SK-MEL-5 (cell line): ENCODE results near the gene CCNK. TPM values are rescaled to one million over a fixed set of nuclear protein-coding genes. Genes with fewer than 3 reads are reported as not detected.

Source experiments
- DNase-seq: peaks from one replicate; pipeline ENCODE4 v3.0.0-alpha.2; 2016; ENCODE audit warnings: low read depth, low spot score
- in situ Hi-C: cut with HindIII; loops from 2 replicates; pipeline ENCODE4 v1.10.0; 2016; ENCODE audit warnings: low sequenced_read_pairs, high pct_unique_total_duplicates, low pct_unique_long_range_greater_than_20kb
- total RNA-seq: library from RNA; depleted of rRNA; stranded (reverse); fragments of >200 nt; shearing (Covaris generic); gene quantifications from 2 replicates; pipeline ENCODE4 v1.2.3, GENCODE V29; 2014

Gene CCNK
- total RNA-seq, 1 experiment from 2014 or later = 22.0 TPM

DNA sequence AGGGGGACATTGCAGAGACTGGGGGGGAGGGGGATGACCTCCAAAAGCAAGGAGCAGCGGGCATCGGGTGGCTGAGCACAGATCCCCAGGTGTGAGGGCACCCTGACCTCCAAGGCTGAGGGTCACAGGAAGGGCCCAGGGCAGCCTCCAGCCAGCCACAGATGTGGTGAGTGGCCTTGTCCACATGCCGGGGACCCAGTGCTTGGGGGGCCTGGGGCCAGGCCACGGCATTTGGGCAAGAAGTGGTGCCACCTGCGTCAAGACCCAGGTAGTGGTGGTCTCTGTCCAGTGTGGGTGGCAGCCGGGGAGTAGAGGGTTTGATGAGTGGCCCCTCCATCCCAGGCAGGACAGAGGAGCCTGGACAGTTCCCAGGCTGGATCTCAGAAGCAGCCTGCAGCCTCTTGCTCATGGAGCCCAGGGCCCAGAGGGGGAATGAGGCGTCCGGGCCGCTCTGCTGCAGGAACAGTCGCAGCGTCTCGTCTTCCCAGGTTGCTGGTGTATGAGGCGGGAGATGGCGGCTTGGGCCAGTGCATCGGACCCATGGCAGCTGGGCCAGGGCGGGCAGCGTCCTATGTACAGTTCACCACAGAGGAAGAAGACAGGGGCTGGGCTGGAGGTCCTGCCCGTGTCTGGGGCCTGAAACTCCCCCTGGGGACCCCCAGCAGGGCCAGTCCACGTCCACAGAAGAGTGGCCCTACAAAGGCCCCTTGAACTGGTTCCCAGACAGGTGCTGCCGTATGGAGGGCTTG lies 33.5 kb downstream of the CCNK start:
- no peak for DNase-seq
- in situ Hi-C loops = no loop called here

DNA sequence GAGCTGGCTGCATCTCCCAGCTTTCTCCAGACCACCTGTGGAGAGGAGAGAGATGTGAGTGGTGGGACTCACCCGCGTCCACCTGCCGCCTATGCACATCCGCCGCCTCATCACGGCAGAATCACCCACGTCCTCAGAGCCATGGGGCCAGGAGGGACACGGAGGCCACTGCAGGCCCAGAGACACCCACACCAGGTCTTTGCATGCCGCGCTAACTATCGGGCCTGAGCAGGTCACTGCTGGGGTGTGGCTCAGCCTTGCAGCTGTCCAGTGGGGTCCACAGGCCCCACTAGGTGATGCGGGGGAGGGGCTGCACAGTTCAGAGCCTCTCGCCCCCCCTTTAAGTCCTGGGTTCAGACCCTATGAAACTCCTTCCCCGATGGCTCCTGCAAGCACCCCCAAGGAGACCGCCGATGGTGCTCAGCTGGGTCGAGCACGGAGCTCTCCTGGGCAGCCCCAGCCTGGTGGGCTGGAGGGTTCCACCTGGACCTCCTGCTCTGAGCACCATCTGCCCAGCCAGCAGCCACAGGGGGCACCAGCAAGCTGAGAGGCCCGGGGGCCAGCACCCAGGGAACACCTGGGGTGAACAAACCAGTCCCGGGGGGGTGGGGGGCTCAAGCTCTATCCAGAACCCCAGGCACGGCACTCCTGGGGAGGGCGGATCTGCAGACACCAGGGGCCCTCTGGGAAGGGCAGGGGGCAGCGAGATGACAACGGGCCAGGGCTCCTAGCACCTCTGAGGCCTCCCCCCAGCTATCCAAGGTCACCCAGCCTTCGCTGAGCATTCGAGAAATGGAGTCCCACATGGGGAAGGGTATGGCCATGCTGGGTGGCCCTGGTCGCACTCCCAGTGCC lies 34.3 kb downstream of the CCNK start:
- DNase-seq = no peak

DNA sequence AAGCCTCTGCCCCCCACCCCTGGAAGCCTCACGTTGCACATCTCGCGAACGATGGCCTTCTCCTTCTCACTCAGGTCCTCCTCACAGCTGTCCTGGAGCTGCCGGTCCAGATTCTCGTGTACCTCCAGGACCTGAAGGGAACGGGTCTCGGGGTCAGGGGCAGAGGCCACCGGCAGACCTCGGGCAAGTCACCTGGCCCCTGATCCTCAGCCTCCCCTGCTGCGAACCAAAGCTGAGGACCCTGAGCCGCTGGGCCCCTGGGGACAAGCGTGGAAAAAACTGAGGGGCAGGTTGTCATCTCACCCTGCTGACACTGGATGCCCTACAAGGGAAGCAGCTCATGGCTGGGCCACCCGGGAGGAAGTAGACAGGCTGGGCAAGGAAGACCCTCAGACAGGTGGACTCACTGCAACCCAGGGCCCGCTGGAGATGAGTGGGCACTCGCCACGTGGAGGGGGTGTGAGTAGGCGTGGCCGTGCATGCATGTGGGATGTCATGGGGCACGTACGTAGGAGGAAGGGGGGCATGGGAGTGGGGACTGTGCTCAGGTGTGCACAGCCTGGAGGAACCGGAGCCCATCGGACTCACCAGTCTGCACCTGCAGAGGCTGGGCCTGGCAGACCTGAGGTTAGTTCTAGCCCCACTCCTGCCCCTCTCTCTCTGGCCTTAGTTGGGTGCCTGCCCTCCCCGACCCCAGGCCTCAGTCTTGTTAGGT lies 35.1 kb downstream of the CCNK start:
- no peak for DNase-seq
- in situ Hi-C loops = no loop called here

More for the DNA sequence above, 34.3 kb downstream of the CCNK start:
- in situ Hi-C loops = no loop called here

DNA sequence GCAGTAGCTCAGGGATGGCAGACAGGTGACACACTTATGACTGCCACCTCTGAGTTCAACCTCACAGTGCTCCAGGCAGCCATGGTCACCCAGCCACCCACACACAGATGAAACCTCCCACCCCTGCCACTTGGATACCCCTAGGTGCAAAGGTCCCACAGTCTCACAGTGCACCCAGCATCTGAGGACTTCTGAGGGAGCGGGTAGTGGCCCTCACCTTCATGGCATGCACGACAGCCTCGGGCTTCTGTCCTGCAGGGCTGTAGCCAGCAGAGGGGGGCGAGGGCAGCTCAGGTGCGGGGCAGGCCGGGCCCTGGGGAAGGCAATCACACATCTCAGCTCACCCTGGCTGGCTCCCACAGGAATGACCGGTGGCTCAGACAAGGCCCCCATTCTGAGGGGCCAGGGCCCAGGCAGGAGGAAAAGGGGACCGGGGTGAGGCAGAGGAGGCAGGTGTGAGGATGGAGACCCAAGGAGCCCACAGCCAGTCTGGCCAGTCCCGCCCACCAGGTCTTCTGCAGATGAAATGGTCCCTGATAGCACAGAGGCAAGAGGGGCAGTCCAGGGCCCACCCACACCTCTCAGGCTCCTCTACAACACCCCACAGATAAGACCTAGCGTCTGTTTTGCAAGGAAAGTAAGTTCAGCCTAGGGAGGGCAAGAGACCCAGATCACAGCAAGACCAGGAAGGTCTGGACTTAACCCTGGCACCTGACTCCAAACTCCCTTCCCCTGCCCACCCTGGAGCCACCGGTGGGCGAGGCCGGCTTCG lies 35.8 kb downstream of the CCNK start:
- in situ Hi-C loops = no loop called here
- no peak for DNase-seq

DNA sequence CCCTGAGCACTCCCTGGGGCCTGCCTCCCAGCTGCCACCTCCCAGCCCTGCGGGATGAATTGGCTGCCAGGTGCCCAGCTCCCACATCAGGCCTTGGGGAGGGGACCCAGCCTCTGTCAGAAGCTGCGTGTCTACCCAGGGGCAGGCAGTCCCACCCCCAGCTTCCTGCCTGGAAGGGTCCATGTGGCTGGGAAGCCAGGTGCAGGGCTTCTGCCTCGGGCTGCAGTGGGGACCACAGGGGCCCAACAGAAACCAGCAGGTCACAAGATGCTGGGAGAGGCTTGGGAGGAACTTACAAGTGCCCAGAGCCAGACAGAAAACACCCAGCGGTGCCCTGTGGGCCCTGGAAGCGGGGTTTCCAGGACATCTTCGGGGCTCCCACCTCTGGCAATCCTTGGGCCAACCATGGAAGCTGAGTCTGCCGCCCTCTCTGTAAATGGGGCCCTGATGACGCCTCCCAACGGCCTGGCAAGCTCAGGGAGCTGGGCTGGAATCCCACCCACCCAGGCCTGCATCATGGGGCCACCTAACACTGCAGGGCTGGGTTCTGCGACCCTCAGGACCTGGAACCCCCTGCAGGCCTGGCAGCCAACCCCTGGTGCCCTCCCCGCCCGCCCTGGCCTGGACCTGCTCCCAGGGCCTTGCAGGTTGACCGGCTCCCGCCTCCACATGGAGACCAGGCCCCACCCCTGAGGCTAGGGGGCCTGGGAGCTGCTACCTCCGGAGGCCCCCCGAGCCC lies 36.6 kb downstream of the CCNK start:
- in situ Hi-C loops = no loop called here
- DNase-seq = no peak

DNA sequence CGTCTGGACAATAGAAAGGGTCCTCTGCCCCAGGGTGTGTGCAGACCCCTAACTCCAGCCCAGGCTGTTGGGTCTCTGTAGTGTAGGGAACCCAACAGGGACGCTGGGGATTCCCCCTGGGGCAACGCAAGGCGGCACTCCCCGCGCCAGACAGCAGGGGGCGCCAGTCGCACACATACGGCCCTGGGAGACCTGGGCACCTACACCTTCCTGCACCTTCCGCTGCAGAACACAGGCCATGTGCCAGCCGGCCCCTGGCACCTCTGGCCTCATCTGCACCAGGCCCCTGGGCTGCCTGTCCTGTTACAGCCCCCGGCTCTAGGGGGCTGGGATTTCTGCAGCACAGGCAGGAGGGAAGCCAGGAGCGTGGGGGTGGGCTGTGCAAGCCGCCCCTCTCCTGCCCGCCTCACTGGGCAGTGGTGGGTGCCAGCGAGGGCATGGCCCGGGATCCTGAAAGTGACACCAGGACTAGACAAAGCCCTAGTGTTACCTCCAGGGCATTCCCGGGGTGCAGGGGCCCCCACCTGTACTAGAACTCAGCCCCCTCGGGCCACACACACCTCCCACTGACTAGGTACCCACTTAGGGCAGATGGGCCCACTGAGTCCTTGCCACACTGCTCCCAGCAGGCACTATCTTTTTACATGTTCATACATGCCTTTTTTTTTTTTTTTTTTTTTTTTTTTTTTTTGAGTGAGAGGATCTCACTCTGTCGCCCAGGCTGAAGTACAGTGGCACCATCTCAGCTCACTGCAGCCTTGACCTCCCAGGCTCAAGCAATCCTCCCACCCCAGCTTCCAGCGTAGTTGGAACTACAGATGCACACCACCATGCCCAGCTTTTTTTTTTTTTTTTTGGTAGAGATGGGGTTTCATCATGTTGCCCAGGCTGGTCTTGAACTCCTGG lies 37.5 kb downstream of the CCNK start:
- in situ Hi-C loops = no loop called here
- peak; percentile 62 for DNase-seq

DNA sequence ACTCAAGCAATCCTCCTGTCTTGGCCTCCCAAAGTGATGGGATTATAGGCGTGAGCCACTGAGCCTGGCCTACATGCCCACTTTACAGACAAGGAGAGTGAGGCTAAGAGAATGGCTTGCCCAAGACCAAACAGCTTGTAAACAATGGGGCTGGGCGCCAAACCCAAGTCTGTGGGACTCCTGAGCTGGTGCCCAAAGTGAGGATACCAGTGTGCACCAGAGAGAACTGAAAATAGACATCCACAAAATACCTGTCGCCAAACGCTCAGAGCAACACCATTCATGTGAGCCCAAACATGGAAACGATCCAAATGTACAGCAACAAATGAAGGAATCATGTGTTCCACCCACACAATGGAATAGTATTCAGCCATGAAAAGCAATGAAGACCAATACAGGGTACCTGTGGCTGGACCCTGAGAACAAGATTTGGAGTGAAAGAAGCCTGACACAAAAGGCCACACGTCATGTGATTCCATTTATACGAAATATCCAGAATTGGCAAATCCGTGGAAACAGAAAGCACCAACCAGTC lies 38.2 kb downstream of the CCNK start:
- in situ Hi-C loops = no loop called here
- no peak for DNase-seq

DNA sequence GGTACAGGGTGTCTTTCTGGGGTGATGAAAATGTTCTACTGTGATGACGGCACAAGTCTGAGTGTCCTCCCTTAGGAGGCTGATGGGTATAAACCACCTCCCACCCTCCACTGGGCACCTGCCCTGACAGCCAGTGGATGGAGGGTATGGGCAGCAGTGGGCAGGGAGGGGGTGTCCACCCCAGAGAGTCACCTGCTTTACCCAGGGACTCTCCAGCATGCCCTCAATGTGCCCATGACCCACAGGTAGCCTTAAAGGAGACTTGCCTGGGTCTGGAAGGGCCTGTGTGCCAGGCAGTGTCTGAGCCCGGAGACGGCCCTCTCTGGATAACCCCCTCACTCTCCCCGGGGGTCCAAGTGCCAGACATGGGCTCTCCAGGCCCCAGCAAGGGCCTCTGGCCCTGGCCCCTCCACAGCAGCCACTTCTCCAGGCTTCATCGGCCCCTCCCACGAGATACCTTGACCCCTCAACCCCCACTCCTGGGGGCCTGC lies 38.8 kb downstream of the CCNK start:
- DNase-seq = no peak
- in situ Hi-C loops = no loop called here

DNA sequence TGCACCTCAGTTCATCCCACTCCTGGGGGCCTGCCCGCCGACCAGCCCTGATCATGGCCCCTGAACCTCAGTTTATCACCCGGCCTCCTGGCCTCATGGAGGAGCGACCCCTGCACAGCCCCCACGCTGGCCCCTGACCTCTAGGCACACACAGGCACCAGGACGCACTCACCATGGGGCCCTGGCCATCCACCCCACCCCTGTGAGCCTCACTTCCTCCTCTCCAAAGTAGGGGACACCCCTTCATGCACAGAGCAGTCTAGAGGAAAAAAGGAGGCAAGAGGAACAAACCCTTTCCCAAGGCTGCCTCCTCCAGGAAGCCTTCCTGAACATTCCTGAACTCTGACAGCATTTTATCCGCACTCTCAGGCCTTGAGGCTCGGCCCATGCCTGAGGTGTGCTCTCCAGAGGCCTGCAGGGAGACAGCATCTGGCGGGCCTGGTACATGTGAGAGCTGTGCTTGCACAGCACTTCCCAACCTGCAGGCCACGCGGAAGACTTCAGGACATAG lies 39.4 kb downstream of the CCNK start:
- DNase-seq = no peak
- in situ Hi-C loops = no loop called here

DNA sequence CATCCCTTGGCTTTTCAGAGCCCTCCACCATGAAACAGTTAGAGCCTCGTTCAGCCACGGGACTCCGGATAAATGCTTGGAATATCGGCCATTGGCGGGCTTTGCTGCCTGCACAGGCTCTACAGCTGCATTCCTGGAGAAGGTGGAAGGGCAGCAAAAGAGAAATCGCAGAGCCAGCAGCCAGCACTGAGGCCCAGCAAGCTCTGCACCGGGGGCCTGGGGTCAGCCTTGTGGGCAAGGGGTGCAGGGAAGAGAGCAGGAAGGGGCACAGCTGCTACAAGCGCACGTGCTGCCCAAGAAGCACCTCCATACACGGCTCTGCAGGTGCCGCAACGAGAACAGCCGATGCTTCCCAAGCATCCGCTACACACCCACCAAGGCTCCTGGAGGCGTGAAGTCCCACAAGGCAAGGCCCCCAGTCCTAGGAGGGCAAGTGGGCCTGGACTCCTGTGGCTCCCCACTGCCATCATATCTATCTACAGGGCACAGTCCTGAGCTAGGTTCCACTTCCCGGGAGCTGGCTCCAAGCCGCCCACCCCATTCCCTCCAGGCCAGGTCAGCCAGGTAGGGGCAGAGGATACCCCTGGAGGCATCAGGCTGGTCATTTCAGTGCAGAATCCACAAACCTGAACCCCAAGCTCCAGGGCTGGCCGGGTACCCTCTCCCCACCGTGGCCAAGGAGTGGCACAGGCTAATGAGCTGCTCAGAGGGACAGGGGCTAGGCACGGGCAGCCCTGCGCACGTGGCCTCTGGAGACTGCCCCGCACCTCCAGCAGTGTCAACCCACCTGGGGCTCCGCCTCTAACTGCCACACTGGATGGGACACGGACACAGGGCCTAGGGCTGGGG lies 40.2 kb downstream of the CCNK start:
- DNase-seq = no peak
- in situ Hi-C loops = no loop called here

DNA sequence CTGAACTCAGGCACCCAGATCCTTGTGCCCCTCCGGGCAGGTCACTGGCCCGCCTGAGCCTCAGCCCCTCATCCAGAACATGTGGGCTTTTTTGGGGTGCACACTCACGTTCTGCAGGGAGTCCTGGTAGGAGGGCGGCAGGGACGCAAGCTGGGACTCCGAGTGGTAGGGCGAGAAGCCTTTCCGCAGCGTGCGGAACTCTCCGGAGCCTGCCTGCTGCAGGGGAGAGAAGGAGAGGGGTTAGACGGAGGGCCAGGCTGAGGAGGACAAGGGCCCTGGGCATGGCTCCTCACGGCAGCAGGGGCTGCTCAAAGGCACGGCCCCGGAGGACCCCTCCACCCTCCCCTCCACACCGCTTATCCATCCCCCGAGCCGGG lies 40.8 kb downstream of the CCNK start:
- in situ Hi-C loops = no loop called here
- no peak for DNase-seq

DNA sequence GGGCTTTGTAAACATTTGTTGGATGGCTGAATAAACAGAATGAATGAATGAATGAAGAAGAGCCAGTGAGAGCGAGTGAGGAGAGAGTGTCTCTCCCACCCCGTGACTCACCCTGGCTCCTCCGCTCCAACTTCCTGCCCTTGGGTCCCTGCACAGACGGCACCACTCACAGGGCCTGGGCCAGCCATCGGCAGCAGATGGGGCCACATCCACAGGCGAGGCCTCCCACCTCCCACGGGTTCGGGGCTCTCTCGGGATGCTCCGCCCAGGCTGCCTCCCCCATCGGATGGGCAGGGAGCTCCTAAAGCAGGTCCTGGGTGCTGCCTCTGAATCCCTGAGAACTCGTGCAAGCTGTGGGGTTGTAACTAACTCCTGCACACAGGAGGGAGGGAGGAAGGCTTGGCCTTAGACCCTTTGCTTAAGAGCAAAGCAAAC lies 41.3 kb downstream of the CCNK start:
- in situ Hi-C loops = no loop called here

DNA sequence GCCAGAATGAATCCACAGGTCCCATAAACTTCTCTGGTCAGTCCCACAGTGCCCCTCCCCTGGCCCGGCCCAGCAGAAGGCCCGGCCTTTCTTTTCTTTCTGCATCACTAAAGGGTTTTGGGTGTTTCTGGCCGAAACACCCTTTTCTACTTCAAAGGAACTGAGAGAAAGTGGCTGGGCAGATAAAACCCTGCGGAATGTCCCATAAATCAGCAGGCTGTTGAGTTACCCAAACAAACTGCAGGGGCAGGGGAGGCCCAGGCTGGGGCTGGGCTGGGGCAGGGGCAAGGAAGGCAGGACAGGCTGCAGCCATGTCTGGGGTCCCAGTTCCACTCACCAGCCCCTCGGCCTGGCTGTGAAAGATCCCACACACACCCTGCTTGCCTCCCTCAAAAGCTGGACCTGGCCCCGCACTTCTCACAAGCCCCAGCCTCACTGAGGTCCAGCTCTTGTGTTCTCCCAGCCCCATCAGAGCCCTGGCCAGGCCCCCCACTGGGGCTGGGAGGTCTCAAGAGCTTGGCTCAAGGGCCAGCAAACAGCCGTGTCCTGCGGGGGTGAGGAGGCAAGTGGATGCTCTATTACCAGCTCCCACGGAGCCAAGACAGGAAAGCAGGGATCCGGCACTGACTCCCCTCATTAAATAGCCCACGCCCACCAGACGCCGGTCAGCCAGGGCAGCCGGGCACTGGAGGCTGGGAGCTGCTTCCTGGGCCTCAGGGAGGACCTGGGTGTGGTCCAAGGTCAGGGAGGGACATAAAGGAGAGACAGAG lies 41.9 kb downstream of the CCNK start:
- in situ Hi-C loops = no loop called here
- DNase-seq = no peak

More for the DNA sequence above, 41.3 kb downstream of the CCNK start:
- DNase-seq = no peak

DNA sequence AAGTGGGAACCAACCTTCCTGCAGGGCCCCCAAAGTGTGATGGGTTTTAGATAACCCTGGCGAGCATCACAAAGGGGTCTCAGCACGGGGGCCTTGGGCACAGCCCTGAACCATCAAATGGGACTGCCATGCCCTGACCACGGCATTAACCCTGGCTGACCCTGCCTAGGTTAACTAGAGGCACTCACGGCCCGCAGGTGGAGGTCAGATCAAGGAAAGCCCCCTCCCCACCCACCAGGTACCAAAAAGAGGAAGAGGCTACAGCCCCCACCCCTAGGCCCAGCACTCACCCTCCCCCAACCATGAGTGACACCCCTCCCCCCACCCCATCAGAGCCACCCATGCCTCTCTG lies 42.5 kb downstream of the CCNK start:
- DNase-seq = no peak
- in situ Hi-C loops = no loop called here
